Breast epithelium (tissue), 3 donors: ENCODE measurements around the gene FSD2.

ENCODE experiments used
- POLR2A ChIP-seq: fragments of 450-650 bp; IDR thresholded peaks from one replicate; pipeline ENCODE4 v1.6.1; 2016; ENCODE audit warnings: antibody characterized with exemption, mild to moderate bottlenecking, moderate library complexity
- POLR2AphosphoS5 ChIP-seq, 3 donors: sonication (generic); formaldehyde crosslinking; IDR thresholded peaks; one replicate each; pipeline ENCODE4 v1.6.1; 2017; ENCODE audit warnings: antibody characterized with exemption in 3 of 3

DNA sequence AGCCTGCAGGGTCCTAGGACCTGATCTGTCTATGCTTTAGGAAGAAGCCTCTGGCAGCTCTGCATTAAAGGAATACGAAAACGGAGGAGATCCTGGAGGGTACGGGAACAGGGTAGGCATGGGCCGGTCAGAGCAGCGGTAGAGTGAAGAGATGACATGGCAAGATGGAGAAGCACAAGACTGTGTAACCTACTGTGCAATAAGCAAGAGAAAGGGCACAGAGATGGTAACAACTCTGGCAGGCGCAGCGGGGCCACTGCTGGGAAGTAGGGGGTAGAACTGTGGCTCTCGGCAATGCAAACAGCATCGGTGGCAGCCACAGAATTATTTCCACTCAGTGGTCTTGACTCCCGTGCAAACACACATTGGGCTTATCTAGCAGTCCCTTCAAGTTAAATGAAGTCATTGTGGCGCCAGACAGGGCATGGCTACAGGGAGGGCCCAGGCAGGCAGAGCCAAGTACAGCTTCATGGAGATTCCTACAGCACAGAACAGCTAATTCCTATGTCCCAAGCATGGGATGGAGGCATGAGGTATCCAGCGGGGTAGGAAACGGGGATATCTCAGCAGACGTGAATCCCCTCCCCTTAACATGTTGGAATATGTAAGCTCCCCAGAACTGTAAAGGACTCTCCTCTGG, 32.3 kb upstream of the FSD2 start:
- no peak for TF ChIP-seq POLR2AphosphoS5 (IDR thresholded peaks at IDR 0.05)
- TF ChIP-seq POLR2A, result no peak
